Adrenal gland (tissue), 12 donors: ENCODE data around the gene GPI. TPM values are rescaled to one million over a fixed set of nuclear protein-coding genes. Genes with fewer than 3 reads are reported as not detected.
A peak's percentile ranks its signal among the peaks of the same experiment; 100 is the strongest.
"Not testable (repeated sequence)": the region's sequence is repeated elsewhere in the genome, so short reads cannot be mapped to it uniquely, and the experiment has no call there.

Source experiments
- DNase-seq, 7 donors: peaks; one replicate each; pipeline ENCODE4 v3.0.0-alpha.2; 2019 to 2020
- H3K27ac ChIP-seq, 5 donors: fragments of 200-600 bp; sonication (generic) in 4 of 5; 1 replicate in 3 of 5; 2 replicates in 2 of 5; pipeline versions ENCODE4 v1.5.1 to v1.8.0; 2016 to 2020; ENCODE audit warnings: mild to moderate bottlenecking in 1 of 5
- H3K27me3 ChIP-seq: fragments of 200-600 bp; 2 replicates; pipeline ENCODE4 v1.8.0; 2021
- H3K36me3 ChIP-seq, 2 donors: fragments of 200-600 bp; replicated peaks in 1 of 2; 1 replicate in 1 of 2; 2 replicates in 1 of 2; pipeline versions ENCODE4 v1.5.1 to v1.8.0; 2018 to 2022
- H3K4me1 ChIP-seq, 2 donors: fragments of 200-600 bp; replicated peaks in 1 of 2; 1 replicate in 1 of 2; 2 replicates in 1 of 2; pipeline versions ENCODE4 v1.5.1 to v1.8.0; 2018 to 2021
- H3K4me3 ChIP-seq, 4 donors: fragments of 200-600 bp; sonication (generic) in 3 of 4; one replicate each; pipeline ENCODE4 v1.5.1; 2016 to 2018
- H3K9me3 ChIP-seq, 3 donors: fragments of 200-600 bp; sonication (generic) in 1 of 3; replicated peaks in 1 of 3; 1 replicate in 2 of 3; 2 replicates in 1 of 3; pipeline versions ENCODE4 v1.5.1 to v1.8.0; 2016 to 2021
- POLR2A ChIP-seq, 2 donors: fragments of 450-650 bp; IDR thresholded peaks; one replicate each; pipeline ENCODE4 v1.6.1; 2017; ENCODE audit warnings: antibody characterized with exemption in 2 of 2, mild to moderate bottlenecking in 2 of 2, moderate library complexity in 1 of 2
- WGBS, 4 donors: extraction: QIAGEN DNeasy Blood & Tissue Kit in 2 of 4; methylation state at CpG; one replicate each; pipeline versions ENCODE4 v1.1.5 to v1.1.7; 2013 to 2017; 5-methylcytosine and 5-hydroxymethylcytosine counted together
- intact Hi-C, 2 donors: fragments of 100-400 bp; cut with DNase I; formaldehyde crosslinking; loops; one replicate each; pipeline versions ENCODE4 v1.14.1 to v1.15.0; 2022 to 2023
- polyA plus RNA-seq, 3 donors: library from polyadenylated mRNA; stranded (reverse); fragments of 200-250 nt in 2 of 3; fragments of 350-450 nt in 1 of 3; fragmentation: Illumina TruSeq in 1 of 3; extraction: RNeasy Lipid Tissue Mini Kit (QIAGEN cat#74804) in 1 of 3; gene quantifications; one replicate each; pipeline ENCODE4 v1.2.3, GENCODE V29; 2013 to 2014
- total RNA-seq, 9 donors: library from RNA; depleted of rRNA in 4 of 9; stranded (reverse); fragments of >200 nt in 4 of 9; fragments of 120-200 nt in 1 of 9; fragmentation: NEBNext Ultra II Directional in 1 of 9; extraction: Animal tissue kit (Norgen Biotek cat#: 25700) in 1 of 9; gene quantifications; one replicate each; pipeline versions ENCODE4 v1.1.0 to v1.2.4, GENCODE V29; 2013 to 2023
- TF ChIP-seq, protein P1 (sequence below), 6 experiments: fragments of 450-650 bp in 4 of 6; fragments of 200-600 bp in 2 of 6; sonication (generic) in 1 of 6; IDR thresholded peaks; 1 replicate in 5 of 6; 2 replicates in 1 of 6; pipeline versions ENCODE4 v1.5.1 to v1.8.0; 2016 to 2021; ENCODE audit warnings: antibody characterized with exemption in 6 of 6, mild to moderate bottlenecking in 2 of 6, moderate library complexity in 1 of 6
- donor health status: healthy with polysubstance abuse.
- donor health status: Bipolar disorder and iron deficiency.
- donor health status: DM: yes; HTN: yes; CAD: no.
- donor health status: DM: no; HTN: no; CAD: no.
- donor health status: DM: no; HTN: no; CAD: no.
- donor health status: DM: yes; HTN: yes; CAD: no.

The GPI gene
- total and polyA plus RNA-seq, 12 donors, result 81.7 to 680 (median 443) TPM

DNA sequence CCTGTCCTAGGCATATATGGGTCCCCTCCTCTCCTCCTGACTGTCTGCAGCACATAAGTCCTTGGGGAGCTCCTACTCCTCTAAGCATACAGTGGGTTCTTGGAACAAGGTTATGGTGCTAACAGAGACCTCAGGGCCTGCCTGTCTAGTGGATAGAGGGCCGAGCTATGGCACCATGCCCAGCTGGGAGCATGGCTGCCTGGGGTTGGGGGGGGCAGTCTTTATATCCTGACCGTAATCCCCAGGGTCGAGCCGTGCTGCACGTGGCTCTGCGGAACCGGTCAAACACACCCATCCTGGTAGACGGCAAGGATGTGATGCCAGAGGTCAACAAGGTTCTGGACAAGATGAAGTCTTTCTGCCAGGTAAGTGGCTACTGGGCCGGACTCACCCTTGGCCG lies 3.3 kb downstream of the GPI start:
- Histone ChIP-seq H3K9me3 (no peaks in the 10 kb centered on the region), H3K4me3 (no peak overlapping the region), H3K36me3 (peaks cover 0 to 59% of the 10 kb centered on the region in 2 donors), H3K27ac (peak overlapping the region in 2 of 5 donors; percentile 91 to 94), H3K27me3 (no peaks in the 10 kb centered on the region), H3K4me1 (peaks cover 43 to 56% of the 10 kb centered on the region in 2 donors)
- DNase-seq, result peak in 2 of 7 donors; percentile 53 to 71
- 48 to 73% (median 55%) methylated on average over 10 of the region's 10 CpGs for WGBS, 4 donors
- intact Hi-C loops, result no loop called here
- TF ChIP-seq, protein P1, sequence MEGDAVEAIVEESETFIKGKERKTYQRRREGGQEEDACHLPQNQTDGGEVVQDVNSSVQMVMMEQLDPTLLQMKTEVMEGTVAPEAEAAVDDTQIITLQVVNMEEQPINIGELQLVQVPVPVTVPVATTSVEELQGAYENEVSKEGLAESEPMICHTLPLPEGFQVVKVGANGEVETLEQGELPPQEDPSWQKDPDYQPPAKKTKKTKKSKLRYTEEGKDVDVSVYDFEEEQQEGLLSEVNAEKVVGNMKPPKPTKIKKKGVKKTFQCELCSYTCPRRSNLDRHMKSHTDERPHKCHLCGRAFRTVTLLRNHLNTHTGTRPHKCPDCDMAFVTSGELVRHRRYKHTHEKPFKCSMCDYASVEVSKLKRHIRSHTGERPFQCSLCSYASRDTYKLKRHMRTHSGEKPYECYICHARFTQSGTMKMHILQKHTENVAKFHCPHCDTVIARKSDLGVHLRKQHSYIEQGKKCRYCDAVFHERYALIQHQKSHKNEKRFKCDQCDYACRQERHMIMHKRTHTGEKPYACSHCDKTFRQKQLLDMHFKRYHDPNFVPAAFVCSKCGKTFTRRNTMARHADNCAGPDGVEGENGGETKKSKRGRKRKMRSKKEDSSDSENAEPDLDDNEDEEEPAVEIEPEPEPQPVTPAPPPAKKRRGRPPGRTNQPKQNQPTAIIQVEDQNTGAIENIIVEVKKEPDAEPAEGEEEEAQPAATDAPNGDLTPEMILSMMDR (IDR thresholded peaks at IDR 0.05), result no peak
- no peak for TF ChIP-seq POLR2A (IDR thresholded peaks at IDR 0.05)

DNA sequence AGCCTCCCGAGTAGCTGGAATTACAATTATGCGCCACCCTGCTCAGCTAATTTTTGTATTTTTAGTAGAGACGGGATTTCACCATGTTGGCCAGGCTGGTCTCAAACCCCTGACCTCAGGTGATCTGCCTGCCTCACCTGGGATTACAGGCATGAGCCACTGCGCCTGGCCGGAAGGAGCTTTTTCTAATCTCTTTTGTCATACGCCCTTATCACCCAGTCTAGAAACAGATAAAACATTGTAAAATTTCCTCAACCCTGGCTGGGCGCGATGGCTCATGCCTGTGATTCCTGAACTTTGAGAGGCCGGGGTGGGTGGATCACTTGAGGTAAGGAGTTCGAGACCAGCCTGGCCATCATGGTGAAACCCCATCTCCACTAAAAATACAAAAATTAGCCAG lies 4.2 kb downstream of the GPI start:
- Histone ChIP-seq H3K27ac (peak overlapping the region in 1 of 5 donors; percentile 30), H3K36me3 (peaks cover 0 to 68% of the 10 kb centered on the region in 2 donors), H3K4me1 (peaks cover 43 to 56% of the 10 kb centered on the region in 2 donors)
- intact Hi-C loops, DNase-seq, H3K27me3 ChIP-seq, H3K9me3 ChIP-seq, H3K4me3 ChIP-seq: not testable (repeated sequence)
- WGBS, 4 donors, result 79 to 89% (median 84%) methylated on average over 10 of the region's 10 CpGs

GRCh38 chr19:34370117-34370516 lies 5.1 kb downstream of the GPI start:
- 66 to 85% (median 77%) methylated on average over 7 to 8 of the region's 8 CpGs for WGBS, 4 donors
- Histone ChIP-seq H3K9me3 (no peaks in the 10 kb centered on the region), H3K4me3 (no peak overlapping the region), H3K27me3 (no peaks in the 10 kb centered on the region), H3K36me3 (peaks cover 0 to 77% of the 10 kb centered on the region in 2 donors), H3K4me1 (peaks cover 43 to 52% of the 10 kb centered on the region in 2 donors), H3K27ac (peak overlapping the region in 3 of 5 donors; percentile 18 to 84 (median 66))
- no peak for TF ChIP-seq POLR2A (IDR thresholded peaks at IDR 0.05)
- intact Hi-C loops, result no loop called here
- DNase-seq, result no peak

DNA sequence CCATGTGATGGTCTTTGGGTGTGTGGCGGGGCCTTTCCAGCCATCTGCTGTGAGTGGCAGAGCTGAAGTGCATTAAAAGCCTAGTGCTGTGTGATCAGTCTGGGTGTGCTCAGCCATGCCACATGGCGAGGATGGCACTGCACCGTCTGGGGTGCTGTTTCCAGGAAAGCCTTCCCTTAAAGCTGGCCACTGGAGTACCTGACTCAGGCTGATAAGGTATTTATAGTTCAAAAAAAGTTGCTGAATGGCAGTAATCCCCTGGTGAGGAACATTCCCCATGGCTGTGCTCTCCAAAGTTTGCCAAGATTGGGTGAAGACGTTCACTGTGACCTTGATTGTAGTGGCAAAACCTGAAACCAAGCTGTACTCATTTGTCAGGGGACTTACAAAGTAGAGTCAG lies 6.0 kb downstream of the GPI start:
- intact Hi-C loops, result no loop called here
- TF ChIP-seq, protein P1 (IDR thresholded peaks at IDR 0.05), result no peak
- TF ChIP-seq POLR2A (IDR thresholded peaks at IDR 0.05), result peak in 1 of 2 donors; percentile 38
- 27 to 67% (median 52%) methylated on average over 3 to 4 of the region's 4 CpGs for WGBS, 4 donors
- Histone ChIP-seq H3K4me1 (peaks cover 42 to 51% of the 10 kb centered on the region in 2 donors), H3K9me3 (no peaks in the 10 kb centered on the region), H3K36me3 (peaks cover 0 to 86% of the 10 kb centered on the region in 2 donors), H3K4me3 (no peak overlapping the region), H3K27me3 (no peaks in the 10 kb centered on the region), H3K27ac (peak overlapping the region in 3 of 5 donors; percentile 18 to 84 (median 66))
- DNase-seq, result peak in 5 of 7 donors; percentile 51 to 68 (median 61)

- Histone ChIP-seq H3K9me3 (no peaks in the 10 kb centered on the region), H3K36me3 (peaks cover 0 to 95% of the 10 kb centered on the region in 2 donors), H3K4me3 (no peak overlapping the region), H3K27me3 (no peaks in the 10 kb centered on the region), H3K27ac (no peak overlapping the region), H3K4me1 (peaks cover 15 to 25% of the 10 kb centered on the region in 2 donors)
- TF ChIP-seq POLR2A (IDR thresholded peaks at IDR 0.05), result no peak
- TF ChIP-seq, protein P1 (IDR thresholded peaks at IDR 0.05), result no peak
- DNase-seq, result no peak
- 95 to 99% (median 97%) methylated on average over 10 to 11 of the region's 11 CpGs for WGBS, 4 donors
- intact Hi-C loops, result no loop called here
Observed at GRCh38 chr19:34373601-34374288, 8.7 kb downstream of the GPI start.
